ENCODE measurements around the gene CHST10. TPM values are rescaled to one million over a fixed set of nuclear protein-coding genes. Genes with fewer than 3 reads are reported as not detected.

Gene CHST10
- total RNA-seq, 1 experiment from 2014 or later = 24.4 TPM

DNA sequence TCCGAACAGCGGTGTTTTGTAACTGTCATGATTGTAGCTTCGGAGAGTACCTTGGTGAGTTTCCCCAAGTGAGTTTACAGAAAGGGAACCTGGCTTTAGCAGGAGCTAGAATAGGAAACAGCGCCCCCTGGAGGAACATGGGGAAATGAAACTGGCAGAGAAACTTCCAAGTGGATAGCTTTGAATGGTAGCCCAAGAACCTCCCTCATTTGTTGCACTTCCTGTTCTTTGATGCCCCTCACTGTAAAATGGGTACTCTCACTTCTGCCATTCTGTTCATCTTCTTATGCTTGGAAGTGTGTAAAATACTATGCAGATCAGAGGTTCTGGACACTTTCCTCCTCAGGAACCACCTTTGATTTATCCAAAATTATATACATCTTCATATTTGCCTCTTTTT, 36.2 kb downstream of the CHST10 start:
- CTCF ChIA-PET = interaction anchor here (0.5 to 13.6 kb wide), 50 partner anchors 9 to 934 kb away, joined by 3 to 433 read pairs (median 4); partner anchors contain the start of gene NMS
- ATAC-seq = peak; percentile 89
- Mint-ChIP-seq H3K36me3 (no peaks in the 10 kb centered on the region), H3K9me3 (no peaks in the 10 kb centered on the region), H3K27me3 (ENCODE audit: low read depth) (no peaks in the 10 kb centered on the region), H3K4me3 (no peak overlapping the region), H3K27ac (no peak overlapping the region), H3K4me1 (0 out of 2 replicates have a peak, but pooled peaks cover 2% of the 10 kb centered on the region)
- DNase-seq (ENCODE audit: low spot score) = peak; percentile 91
- TF ChIP-seq ZNF138 (CRISPR knock-in tag; conservative IDR thresholded peaks at IDR 0.05) (no peak), MYBL2 (CRISPR knock-in tag; IDR thresholded peaks at IDR 0.05) (no peak), RELA (CRISPR knock-in tag; IDR thresholded peaks at IDR 0.05; ENCODE audit: borderline replicate concordance) (no peak), CTCF (IDR thresholded peaks at IDR 0.05) (peak; percentile 95), ATF3 (CRISPR knock-in tag; conservative IDR thresholded peaks at IDR 0.05) (no peak)
- POLR2A ChIA-PET = interaction anchor here (0.6 to 1.4 kb wide), 2 partner anchors 90 to 630 kb away, joined by 3 to 4 read pairs; no protein-coding TSS in a partner anchor

GRCh38 chr2:100380681-100381080, 36.8 kb downstream of the CHST10 start:
- H3K4me1 Mint-ChIP-seq = 0 out of 2 replicates have a peak, but pooled peaks cover 2% of the 10 kb centered on the region
- no peak overlapping the region for H3K27ac Mint-ChIP-seq
- ChIA-PET POLR2A (interaction anchor here (0.6 to 1.4 kb wide), 2 partner anchors 90 to 630 kb away, joined by 3 to 4 read pairs; no protein-coding TSS in a partner anchor), CTCF (interaction anchor here (0.5 to 13.6 kb wide), 47 partner anchors 8 to 934 kb away, joined by 3 to 433 read pairs (median 4); no protein-coding TSS in a partner anchor)
- no peaks in the 10 kb centered on the region for H3K36me3 Mint-ChIP-seq
- H3K27me3 Mint-ChIP-seq (ENCODE audit: low read depth) = no peaks in the 10 kb centered on the region
- no peak for ATAC-seq
- no peak for TF ChIP-seq PREB (CRISPR knock-in tag; IDR thresholded peaks at IDR 0.05; ENCODE audit: borderline replicate concordance)
- TF ChIP-seq TCF7 (CRISPR knock-in tag; IDR thresholded peaks at IDR 0.05; ENCODE audit: low read depth) = no peak
- no peak for DNase-seq (ENCODE audit: low spot score)
- H3K4me3 Mint-ChIP-seq = no peak overlapping the region
- H3K9me3 Mint-ChIP-seq = no peaks in the 10 kb centered on the region

DNA sequence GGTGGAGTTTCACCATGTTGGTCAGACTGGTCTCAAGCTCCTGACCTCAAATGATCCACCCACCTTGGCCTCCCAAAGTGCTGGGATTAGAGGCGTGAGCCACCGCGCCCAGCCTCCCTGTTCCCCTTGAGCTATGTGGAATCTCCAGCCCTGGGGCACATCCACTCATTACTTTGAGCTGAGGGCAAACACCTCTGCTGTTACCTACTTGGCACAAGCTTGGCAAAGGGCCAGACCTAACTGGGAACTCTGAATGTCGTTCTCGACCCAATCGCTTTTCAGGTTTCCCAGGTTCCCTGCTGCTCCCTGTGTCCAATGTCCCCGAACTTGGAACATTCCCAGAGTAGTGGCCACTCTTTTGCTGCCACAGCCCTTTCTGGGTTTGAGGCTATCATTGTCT, 40.6 kb downstream of the CHST10 start:
- ChIA-PET CTCF (interaction anchor here (4.3 kb wide), 1 partner anchor 113 kb away, joined by 28 read pairs; no protein-coding TSS in a partner anchor), POLR2A (interaction anchor here (0.7 kb wide), 1 partner anchor 56 kb away, joined by 3 read pairs; no protein-coding TSS in a partner anchor)
- 0 out of 2 replicates have a peak, but pooled peaks cover 2% of the 10 kb centered on the region for H3K4me1 Mint-ChIP-seq
- no peaks in the 10 kb centered on the region for H3K27me3 Mint-ChIP-seq (ENCODE audit: low read depth)
- peaks cover 2% of the 10 kb centered on the region; the same call in 1 of the 2 replicates for H3K36me3 Mint-ChIP-seq
- H3K9me3 Mint-ChIP-seq = peaks cover 5% of the 10 kb centered on the region
- H3K4me3 Mint-ChIP-seq = no peak overlapping the region
- DNase-seq (ENCODE audit: low spot score) = no peak
- ATAC-seq = no peak
- H3K27ac Mint-ChIP-seq = no peak overlapping the region
- TF ChIP-seq NFE2L1 (CRISPR knock-in tag; IDR thresholded peaks at IDR 0.05) (no peak), MXD4 (CRISPR knock-in tag; IDR thresholded peaks at IDR 0.05; ENCODE audit: borderline replicate concordance) (no peak), ZNF263 (CRISPR knock-in tag; IDR thresholded peaks at IDR 0.05; ENCODE audit: low read depth) (no peak), ATF1 (CRISPR knock-in tag; IDR thresholded peaks at IDR 0.05) (no peak), HMGA2 (CRISPR knock-in tag; IDR thresholded peaks at IDR 0.05) (no peak), ZNF671 (CRISPR knock-in tag; IDR thresholded peaks at IDR 0.05) (no peak), JAZF1 (CRISPR knock-in tag; IDR thresholded peaks at IDR 0.05) (no peak), CDX4 (CRISPR knock-in tag; IDR thresholded peaks at IDR 0.05; ENCODE audit: borderline replicate concordance) (no peak), FOXK1 (CRISPR knock-in tag; IDR thresholded peaks at IDR 0.05) (no peak), TCF7 (CRISPR knock-in tag; IDR thresholded peaks at IDR 0.05; ENCODE audit: low read depth) (no peak)
- TF ChIP-seq, protein P1, sequence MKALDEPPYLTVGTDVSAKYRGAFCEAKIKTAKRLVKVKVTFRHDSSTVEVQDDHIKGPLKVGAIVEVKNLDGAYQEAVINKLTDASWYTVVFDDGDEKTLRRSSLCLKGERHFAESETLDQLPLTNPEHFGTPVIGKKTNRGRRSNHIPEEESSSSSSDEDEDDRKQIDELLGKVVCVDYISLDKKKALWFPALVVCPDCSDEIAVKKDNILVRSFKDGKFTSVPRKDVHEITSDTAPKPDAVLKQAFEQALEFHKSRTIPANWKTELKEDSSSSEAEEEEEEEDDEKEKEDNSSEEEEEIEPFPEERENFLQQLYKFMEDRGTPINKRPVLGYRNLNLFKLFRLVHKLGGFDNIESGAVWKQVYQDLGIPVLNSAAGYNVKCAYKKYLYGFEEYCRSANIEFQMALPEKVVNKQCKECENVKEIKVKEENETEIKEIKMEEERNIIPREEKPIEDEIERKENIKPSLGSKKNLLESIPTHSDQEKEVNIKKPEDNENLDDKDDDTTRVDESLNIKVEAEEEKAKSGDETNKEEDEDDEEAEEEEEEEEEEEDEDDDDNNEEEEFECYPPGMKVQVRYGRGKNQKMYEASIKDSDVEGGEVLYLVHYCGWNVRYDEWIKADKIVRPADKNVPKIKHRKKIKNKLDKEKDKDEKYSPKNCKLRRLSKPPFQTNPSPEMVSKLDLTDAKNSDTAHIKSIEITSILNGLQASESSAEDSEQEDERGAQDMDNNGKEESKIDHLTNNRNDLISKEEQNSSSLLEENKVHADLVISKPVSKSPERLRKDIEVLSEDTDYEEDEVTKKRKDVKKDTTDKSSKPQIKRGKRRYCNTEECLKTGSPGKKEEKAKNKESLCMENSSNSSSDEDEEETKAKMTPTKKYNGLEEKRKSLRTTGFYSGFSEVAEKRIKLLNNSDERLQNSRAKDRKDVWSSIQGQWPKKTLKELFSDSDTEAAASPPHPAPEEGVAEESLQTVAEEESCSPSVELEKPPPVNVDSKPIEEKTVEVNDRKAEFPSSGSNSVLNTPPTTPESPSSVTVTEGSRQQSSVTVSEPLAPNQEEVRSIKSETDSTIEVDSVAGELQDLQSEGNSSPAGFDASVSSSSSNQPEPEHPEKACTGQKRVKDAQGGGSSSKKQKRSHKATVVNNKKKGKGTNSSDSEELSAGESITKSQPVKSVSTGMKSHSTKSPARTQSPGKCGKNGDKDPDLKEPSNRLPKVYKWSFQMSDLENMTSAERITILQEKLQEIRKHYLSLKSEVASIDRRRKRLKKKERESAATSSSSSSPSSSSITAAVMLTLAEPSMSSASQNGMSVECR (CRISPR knock-in tag; IDR thresholded peaks at IDR 0.05; ENCODE audit: borderline replicate concordance) = no peak
- TF ChIP-seq, protein P2, sequence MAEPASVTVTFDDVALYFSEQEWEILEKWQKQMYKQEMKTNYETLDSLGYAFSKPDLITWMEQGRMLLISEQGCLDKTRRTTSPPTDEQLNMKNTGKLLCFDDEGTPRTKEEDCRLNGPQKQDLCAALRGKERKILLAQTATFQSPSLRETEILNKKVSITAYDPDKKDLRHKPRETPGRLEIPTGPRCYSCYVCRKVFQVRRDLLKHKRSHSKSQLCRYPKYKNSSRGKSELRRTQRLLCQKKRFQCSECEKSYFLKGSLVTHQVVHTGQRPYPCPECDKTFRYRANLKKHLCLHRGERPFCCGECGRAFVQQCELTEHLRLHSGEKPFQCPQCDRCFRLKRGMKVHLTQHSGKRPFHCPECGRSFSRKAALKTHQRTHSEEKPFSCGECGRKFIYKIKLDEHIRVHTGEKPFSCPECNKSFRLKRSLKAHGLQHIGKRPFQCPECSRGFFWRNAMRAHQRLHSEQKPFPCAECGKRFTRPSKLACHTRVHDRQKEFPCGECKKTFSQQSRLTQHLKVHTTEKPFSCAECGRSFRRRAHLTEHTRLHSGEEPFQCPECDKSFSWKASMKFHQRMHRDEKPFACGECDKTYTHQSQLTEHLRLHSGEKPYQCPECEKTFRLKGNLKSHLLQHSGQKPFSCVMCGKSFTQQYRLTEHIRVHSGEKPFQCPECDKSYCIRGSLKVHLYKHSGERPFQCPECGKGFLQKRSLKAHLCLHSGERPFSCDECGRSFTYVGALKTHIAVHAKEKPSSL (CRISPR knock-in tag; conservative IDR thresholded peaks at IDR 0.05) = no peak
- TF ChIP-seq, protein P3, sequence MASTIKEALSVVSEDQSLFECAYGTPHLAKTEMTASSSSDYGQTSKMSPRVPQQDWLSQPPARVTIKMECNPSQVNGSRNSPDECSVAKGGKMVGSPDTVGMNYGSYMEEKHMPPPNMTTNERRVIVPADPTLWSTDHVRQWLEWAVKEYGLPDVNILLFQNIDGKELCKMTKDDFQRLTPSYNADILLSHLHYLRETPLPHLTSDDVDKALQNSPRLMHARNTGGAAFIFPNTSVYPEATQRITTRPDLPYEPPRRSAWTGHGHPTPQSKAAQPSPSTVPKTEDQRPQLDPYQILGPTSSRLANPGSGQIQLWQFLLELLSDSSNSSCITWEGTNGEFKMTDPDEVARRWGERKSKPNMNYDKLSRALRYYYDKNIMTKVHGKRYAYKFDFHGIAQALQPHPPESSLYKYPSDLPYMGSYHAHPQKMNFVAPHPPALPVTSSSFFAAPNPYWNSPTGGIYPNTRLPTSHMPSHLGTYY (CRISPR knock-in tag; IDR thresholded peaks at IDR 0.05) = no peak

All from WTC11 (cell line).